Endothelial cell of umbilical vein (primary cell): ENCODE measurements around the gene SMOC2. TPM values are rescaled to one million over a fixed set of nuclear protein-coding genes. Genes with fewer than 3 reads are reported as not detected.

Experiments
- BruUV-seq: library from RNA; stranded (reverse); fragments of 400-500 nt; replicated peaks from 2 replicates; lab custom pipeline; 2021; lab: Mats Ljungman, UMichigan
- CTCF ChIA-PET: fragments of 300-600, 350-600 bp; sonication (Branson Sonifier 250); formaldehyde crosslinking; loops from one replicate; lab custom pipeline; 2021; ENCODE audit warnings: antibody characterized with exemption, inconsistent platforms; lab: Charles Lee
- POLR2A ChIA-PET: fragments of 300-600, 350-600 bp; sonication (Branson Sonifier 250); formaldehyde crosslinking; loops from one replicate; lab custom pipeline; 2021; ENCODE audit warnings: antibody characterized with exemption, inconsistent platforms; lab: Charles Lee
- DNase-seq: peaks from one replicate; pipeline ENCODE4 v3.0.0-alpha.2; 2011; ENCODE audit warnings: low read depth, low spot score
- FAIRE-seq: peaks from 2 replicates; lab custom pipeline; 2011; peaks lifted over from hg19 to GRCh38; lab: Jason Lieb, UNC
- H2AFZ ChIP-seq: 2 replicates; pipeline ENCODE4 v1.6.0; 2012; ENCODE audit warnings: low read depth, low read length, control low read depth, inconsistent platforms
- H3K27ac ChIP-seq: 2 replicates; pipeline ENCODE4 v1.5.1; 2011; ENCODE audit warnings: low read depth, mild to moderate bottlenecking, control low read depth, low read length, moderate library complexity; ENCODE audit not compliant: insufficient read depth
- H3K27me3 ChIP-seq, 2 experiments: 2 replicates each; pipeline versions ENCODE4 v1.6.0 to v1.6.1; 2011; ENCODE audit warnings: low read length in 2 of 2, mixed read lengths in 1 of 2; ENCODE audit not compliant: control insufficient read depth in 2 of 2, insufficient read depth in 2 of 2
- H3K36me3 ChIP-seq, 2 experiments: 2 replicates in 1 of 2; 3 replicates in 1 of 2; pipeline ENCODE4 v1.5.1; 2011; ENCODE audit warnings: low read length in 2 of 2, mild to moderate bottlenecking in 1 of 2, moderate library complexity in 1 of 2; ENCODE audit not compliant: control insufficient read depth in 2 of 2, insufficient read depth in 2 of 2; ENCODE audit errors: extremely low read depth in 1 of 2
- H3K4me1 ChIP-seq: 3 replicates; pipeline ENCODE4 v1.5.1; 2011; ENCODE audit warnings: mild to moderate bottlenecking, low read length; ENCODE audit not compliant: control insufficient read depth, insufficient read depth; ENCODE audit errors: extremely low read depth
- H3K4me2 ChIP-seq: 2 replicates; pipeline ENCODE4 v1.6.1; 2011; ENCODE audit warnings: low read length, control low read depth, mixed read lengths; ENCODE audit not compliant: insufficient read depth
- H3K4me3 ChIP-seq, 3 experiments: fragments of 200-600 bp in 1 of 3; sonication (generic), shearing (Covaris generic) in 1 of 3; replicated peaks in 1 of 3; 2 replicates each; pipeline ENCODE4 v1.5.1; 2011 to 2016; ENCODE audit warnings: control low read depth in 3 of 3, low read length in 3 of 3, mild to moderate bottlenecking in 2 of 3, inconsistent platforms in 1 of 3, low read depth in 1 of 3, moderate library complexity in 1 of 3; ENCODE audit not compliant: insufficient read depth in 1 of 3
- H3K79me2 ChIP-seq: 2 replicates; pipeline ENCODE4 v1.6.0; 2012; ENCODE audit warnings: low read length, inconsistent platforms; ENCODE audit not compliant: control insufficient read depth, insufficient read depth
- H3K9ac ChIP-seq: replicated peaks from 2 replicates; pipeline ENCODE3; 2011; ENCODE audit warnings: low read length, control low read depth; ENCODE audit not compliant: insufficient read depth; ENCODE audit errors: extremely low read depth
- H3K9me1 ChIP-seq: replicated peaks from 3 replicates; pipeline ENCODE4 v1.6.0; 2011; ENCODE audit warnings: mild to moderate bottlenecking, low read length; ENCODE audit not compliant: control insufficient read depth, insufficient read depth; ENCODE audit errors: extremely low read depth
- H3K9me3 ChIP-seq: replicated peaks from 2 replicates; pipeline ENCODE4 v1.5.1; 2012; ENCODE audit warnings: low read length, inconsistent platforms; ENCODE audit not compliant: control insufficient read depth, insufficient read depth
- H4K20me1 ChIP-seq: replicated peaks from 2 replicates; pipeline ENCODE3; 2011; ENCODE audit warnings: mild to moderate bottlenecking, low read length; ENCODE audit not compliant: control insufficient read depth, insufficient read depth; ENCODE audit errors: extremely low read depth
- CTCF ChIP-seq, 2 donors: IDR thresholded peaks; 1 replicate in 1 of 2; 2 replicates in 1 of 2; pipeline ENCODE4 v1.5.1; 2011; ENCODE audit warnings: low read length in 2 of 2, mild to moderate bottlenecking in 2 of 2, moderate library complexity in 2 of 2, control low read depth in 1 of 2, inconsistent platforms in 1 of 2, low read depth in 1 of 2; ENCODE audit not compliant: insufficient read depth in 1 of 2; ENCODE audit errors: extremely low read depth in 1 of 2
- FOS ChIP-seq: IDR thresholded peaks from 2 replicates; pipeline ENCODE4 v1.6.1; 2011; ENCODE audit warnings: mild to moderate bottlenecking, low read length, moderate library complexity, borderline replicate concordance; ENCODE audit not compliant: insufficient read depth
- GATA2 ChIP-seq: IDR thresholded peaks from 2 replicates; pipeline ENCODE4 v1.7.0; 2011; ENCODE audit warnings: low read depth, mild to moderate bottlenecking, moderate library complexity, mixed read lengths, low read length; ENCODE audit not compliant: insufficient read length, insufficient read depth
- POLR2AphosphoS5 ChIP-seq: IDR thresholded peaks from 2 replicates; pipeline ENCODE4 v1.6.1; 2012; ENCODE audit warnings: low read depth, mild to moderate bottlenecking, control low read depth, low read length, moderate library complexity; ENCODE audit not compliant: insufficient read depth
- dilution Hi-C: fragments of 300-500 bp; cut with MboI; formaldehyde crosslinking; loops from one replicate; pipeline ENCODE4 v1.15.0; 2019; ENCODE audit warnings: low sequenced_read_pairs; ENCODE audit not compliant: extremely low pct_ligation_motif_present
- intact Hi-C: fragments of 100-400 bp; cut with micrococcal nuclease; formaldehyde crosslinking; loops from one replicate; pipeline ENCODE4 v1.10.0; 2022
- polyA plus RNA-seq, 4 experiments: library from polyadenylated mRNA; depleted of rRNA in 3 of 4; stranded (reverse) in 3 of 4; unstranded in 1 of 4; fragments of >200 nt; gene quantifications; 2 replicates each; pipeline versions ENCODE4 v1.2.1 to v1.2.3, GENCODE V29; 2011 to 2012; ENCODE audit warnings: missing spikeins in 1 of 4
- total RNA-seq: library from RNA; stranded (reverse); gene quantifications from 2 replicates; pipeline ENCODE4 v1.2.3, GENCODE V29; 2021
- TF ChIP-seq, protein P1 (sequence below): IDR thresholded peaks from 2 replicates; pipeline ENCODE4 v1.6.1; 2011; ENCODE audit not compliant: insufficient read depth, insufficient read length

The SMOC2 gene
- total and polyA plus RNA-seq, 2 donors (not counting 3 experiments of a cell fraction or from before 2014, with no cell fraction given) = not detected

GRCh38 chr6:168625602-168626001 is 184.6 kb downstream of the SMOC2 start:
- H3K4me3 ChIP-seq = no peak overlapping the region
- no peaks in the 10 kb centered on the region for H3K79me2 ChIP-seq
- FAIRE-seq (no peak), DNase-seq (no peak)
- H3K36me3 ChIP-seq = no peaks in the 10 kb centered on the region
- no peak for TF ChIP-seq FOS
- no peak for TF ChIP-seq GATA2
- TF ChIP-seq, protein P1, sequence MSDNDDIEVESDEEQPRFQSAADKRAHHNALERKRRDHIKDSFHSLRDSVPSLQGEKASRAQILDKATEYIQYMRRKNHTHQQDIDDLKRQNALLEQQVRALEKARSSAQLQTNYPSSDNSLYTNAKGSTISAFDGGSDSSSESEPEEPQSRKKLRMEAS = no peak
- no peak for TF ChIP-seq CTCF (IDR thresholded peaks at IDR 0.05; ENCODE audit: extremely low read depth in 1 of 2, insufficient read depth in 1 of 2, low read depth in 1 of 2, low read length in 2 of 2)
- no peak for TF ChIP-seq POLR2AphosphoS5
- no peak overlapping the region for H3K27ac ChIP-seq
- intact Hi-C loops = no loop called here
- H3K9me1 ChIP-seq = no peaks in the 10 kb centered on the region
- H4K20me1 ChIP-seq = no peaks in the 10 kb centered on the region
- H2AFZ ChIP-seq = no peak overlapping the region
- H3K4me2 ChIP-seq = no peak overlapping the region
- no peaks in the 10 kb centered on the region for H3K27me3 ChIP-seq
- ChIA-PET POLR2A (no interaction called here), CTCF (no interaction called here)
- H3K9me3 ChIP-seq = peaks cover 5% of the 10 kb centered on the region
- H3K9ac ChIP-seq = no peak overlapping the region
- no peaks in the 10 kb centered on the region for H3K4me1 ChIP-seq
- BruUV-seq = no TSS peak
- dilution Hi-C loops = no loop called here
